AG04450 (cell line): Measurements from ENCODE around the gene MAP2K2. TPM values are rescaled to one million over a fixed set of nuclear protein-coding genes. Genes with fewer than 3 reads are reported as not detected.

Source experiments
- CTCF ChIA-PET: fragments of 300-600, 350-600 bp; formaldehyde crosslinking; extraction: SDS; loops from one replicate; lab custom pipeline; 2022; ENCODE audit warnings: antibody characterized with exemption, inconsistent platforms; lab: Charles Lee
- POLR2A ChIA-PET: fragments of 350-600 bp; formaldehyde crosslinking; extraction: SDS; loops from one replicate; lab custom pipeline; 2021; ENCODE audit warnings: antibody characterized with exemption, inconsistent platforms; lab: Yijun Ruan, JAX
- DNase-seq: peaks from one replicate; pipeline ENCODE4 v3.0.0-alpha.2; 2011; ENCODE audit warnings: low read depth, low spot score
- H3K27ac ChIP-seq: one replicate; pipeline ENCODE4 v1.5.1; 2012; ENCODE audit warnings: low read depth, low read length, control low read depth
- H3K27me3 ChIP-seq: one replicate; pipeline ENCODE4 v1.6.0; 2012; ENCODE audit warnings: low read length; ENCODE audit not compliant: control insufficient read depth, insufficient read depth
- H3K4me3 ChIP-seq: 2 replicates; pipeline ENCODE4 v1.5.1; 2011; ENCODE audit warnings: mild to moderate bottlenecking, low read depth, low read length, control low read depth
- H3K9me3 ChIP-seq: 2 replicates; pipeline ENCODE4 v1.5.1; 2012; ENCODE audit warnings: low read length; ENCODE audit not compliant: control insufficient read depth, insufficient read depth
- CTCF ChIP-seq: IDR thresholded peaks from 2 replicates; pipeline ENCODE4 v1.5.1; 2011; ENCODE audit warnings: low read depth, low read length, control low read depth, inconsistent platforms
- polyA plus RNA-seq: library from polyadenylated mRNA; depleted of rRNA; stranded (reverse); fragments of >200 nt; gene quantifications from 2 replicates; pipeline ENCODE4 v1.2.3, GENCODE V29; 2011; rRNA removed
- small RNA-seq: library from RNA; depleted of rRNA; stranded (forward); fragments of <200 nt; gene quantifications from one replicate; pipeline ENCODE3, GENCODE V24; 2012; ENCODE audit warnings: low read depth; ENCODE audit not compliant: insufficient read length

MAP2K2 gene
- polyA plus RNA-seq, 1 experiment, result 65.1 TPM

GRCh38 chr19:4042731-4043082 lies 81.2 kb downstream of the MAP2K2 start:
- Histone ChIP-seq H3K27me3 (no peaks in the 10 kb centered on the region), H3K27ac (no peak overlapping the region), H3K9me3 (peaks cover 6% of the 10 kb centered on the region; the same call in 1 of the 2 replicates), H3K4me3 (no peak overlapping the region)
- POLR2A ChIA-PET, result no interaction called here
- CTCF ChIA-PET, result no interaction called here
- no peak for TF ChIP-seq CTCF
- no peak for DNase-seq

DNA sequence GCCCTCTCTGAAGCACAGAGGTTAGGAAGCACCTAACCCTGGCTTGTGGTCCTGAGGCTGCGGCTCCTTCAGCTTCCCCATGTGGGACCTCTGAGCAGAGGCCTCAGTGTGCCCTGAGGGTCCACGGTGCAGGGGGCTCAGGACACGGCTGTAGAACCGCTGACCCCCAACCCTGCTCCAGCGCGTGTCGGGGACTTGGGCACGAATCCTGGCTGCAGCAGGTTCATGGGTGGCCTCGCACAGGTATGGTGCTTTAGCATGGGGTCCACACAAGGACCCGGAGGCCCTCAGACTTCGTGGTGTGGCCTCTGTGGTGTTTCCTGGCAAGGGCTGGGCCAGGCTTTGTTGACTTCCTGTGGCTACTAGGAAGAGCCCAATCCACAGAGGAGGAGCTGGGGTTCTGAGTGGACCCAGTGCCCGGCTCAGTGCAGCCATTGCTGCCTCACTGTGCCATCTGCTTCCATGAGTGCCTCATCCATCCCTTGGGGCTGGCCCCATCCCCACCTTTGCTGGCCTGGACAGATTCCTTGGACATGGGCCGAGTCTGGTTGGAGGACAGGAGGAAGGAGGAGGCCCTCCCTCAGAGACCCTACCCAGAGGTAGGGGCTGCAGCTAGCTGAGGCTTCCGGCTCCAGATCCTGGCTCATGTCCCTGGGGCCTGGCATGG lies 81.7 kb downstream of the MAP2K2 start:
- H3K9me3 ChIP-seq, result peaks cover 11% of the 10 kb centered on the region; the same call in 1 of the 2 replicates
- POLR2A ChIA-PET, result no interaction called here
- H3K4me3 ChIP-seq, result no peak overlapping the region
- CTCF ChIA-PET, result no interaction called here
- TF ChIP-seq CTCF, result no peak
- no peak overlapping the region for H3K27ac ChIP-seq
- no peaks in the 10 kb centered on the region for H3K27me3 ChIP-seq
- DNase-seq, result no peak

Small RNA genes lying within 50 kb of the gene (small RNA-seq; reads per million reads assigned to genes)
- gene RF00017, result not detected

Other genes starting within 250 kb of the MAP2K2 start
- 0.09 and 0.30 TPM in 2 replicates for gene ATCAY, start 243.4 kb downstream of the MAP2K2 start, polyA plus RNA-seq
- gene NMRK2, start 191.1 kb downstream of the MAP2K2 start, polyA plus RNA-seq, result not detected in 2 replicates
- 105 and 149 TPM in 2 replicates for gene DAPK3, start 153.0 kb downstream of the MAP2K2 start, polyA plus RNA-seq
- gene EEF2, start 138.7 kb downstream of the MAP2K2 start, polyA plus RNA-seq, result 1,648 and 1,697 TPM in 2 replicates
- gene PIAS4, start 116.4 kb downstream of the MAP2K2 start, polyA plus RNA-seq, result 9.0 and 12.0 TPM in 2 replicates
- gene ZBTB7A, start 57.2 kb downstream of the MAP2K2 start, polyA plus RNA-seq, result 2.7 and 4.0 TPM in 2 replicates
- not detected in 2 replicates for gene CREB3L3, start 29.5 kb upstream of the MAP2K2 start, polyA plus RNA-seq
- 12.6 and 16.0 TPM in 2 replicates for gene SIRT6, start 58.4 kb upstream of the MAP2K2 start, polyA plus RNA-seq
- 0.10 and 0.11 TPM in 2 replicates for gene ANKRD24, start 58.6 kb upstream of the MAP2K2 start, polyA plus RNA-seq
- gene EBI3, start 105.4 kb upstream of the MAP2K2 start, polyA plus RNA-seq, result 1.1 and 1.3 TPM in 2 replicates
- 10.2 and 13.0 TPM in 2 replicates for gene YJU2, start 123.0 kb upstream of the MAP2K2 start, polyA plus RNA-seq
- gene SHD, start 155.1 kb upstream of the MAP2K2 start, polyA plus RNA-seq, result not detected in 2 replicates
- not detected in 2 replicates for gene TMIGD2, start 178.3 kb upstream of the MAP2K2 start, polyA plus RNA-seq
- gene FSD1, start 180.5 kb upstream of the MAP2K2 start, polyA plus RNA-seq, result 6.8 and 8.9 TPM in 2 replicates
- 5.3 and 7.4 TPM in 2 replicates for gene STAP2, start 214.7 kb upstream of the MAP2K2 start, polyA plus RNA-seq
- 5.1 and 6.5 TPM in 2 replicates for gene MPND, start 219.4 kb upstream of the MAP2K2 start, polyA plus RNA-seq